GM19397 (cell line): ENCODE results near the gene SIRT2.
A peak's percentile ranks its signal among the peaks of the same experiment; 100 is the strongest.
"Not testable (repeated sequence)": the region's sequence is repeated elsewhere in the genome, so short reads cannot be mapped to it uniquely, and the experiment has no call there.

ENCODE experiments used
- ATAC-seq: cut with Tn5 transposase; IDR thresholded peaks from one replicate; pipeline ENCODE4 v1.9.1; 2021; ENCODE audit warnings: mild to moderate bottlenecking, moderate library complexity; ENCODE audit not compliant: unreplicated experiment

Gene SIRT2

GRCh38 chr19:38898788-38899446 lies 501 bp downstream of the SIRT2 start:
- ATAC-seq: no peak

GRCh38 chr19:38894968-38895367 lies 4.5 kb downstream of the SIRT2 start:
- ATAC-seq: no peak

- ATAC-seq: no peak
Observed at GRCh38 chr19:38893341-38893771, 6.1 kb downstream of the SIRT2 start.

GRCh38 chr19:38892841-38893240 lies 6.6 kb downstream of the SIRT2 start:
- ATAC-seq: no peak

DNA sequence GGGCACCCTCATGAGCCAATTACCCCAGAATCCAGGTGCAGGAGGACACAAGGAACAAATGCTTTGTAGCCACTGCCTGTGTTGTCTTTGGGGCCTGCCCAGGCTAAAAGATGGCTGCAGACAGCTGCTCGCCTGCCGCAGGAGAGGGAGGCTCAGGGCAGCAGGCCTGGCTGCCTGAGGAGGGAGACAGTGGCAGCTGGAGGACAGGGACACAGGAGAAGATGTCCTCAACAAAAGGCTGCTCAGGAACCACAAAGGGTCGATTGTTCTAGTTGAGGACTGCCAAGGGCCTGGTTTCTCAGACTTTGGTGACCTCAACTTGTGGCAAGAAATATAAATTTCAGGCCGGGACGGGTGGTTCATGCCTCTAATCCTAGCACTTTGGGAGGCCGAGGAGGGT lies 7.6 kb downstream of the SIRT2 start:
- ATAC-seq: no peak

GRCh38 chr19:38890686-38891085 lies 8.7 kb downstream of the SIRT2 start:
- ATAC-seq: no peak

DNA sequence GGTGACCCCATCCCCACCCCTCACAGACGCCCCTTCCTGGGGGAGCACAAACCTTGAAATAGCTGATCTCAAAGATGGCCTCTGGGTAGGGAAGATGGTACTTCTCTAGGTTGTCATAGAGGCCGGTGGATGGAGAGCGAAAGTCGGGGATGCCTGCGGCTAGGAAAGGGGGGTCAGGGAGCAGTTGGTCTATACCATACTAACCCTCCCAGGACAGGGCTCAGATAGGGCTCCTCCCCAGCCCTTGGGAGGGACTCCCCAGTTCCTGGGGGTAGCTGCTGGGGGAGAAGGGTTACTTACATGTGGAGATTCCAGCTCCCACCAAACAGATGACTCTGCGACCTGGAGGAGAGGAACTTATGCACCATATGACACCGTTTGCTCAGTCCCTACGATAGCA lies 9.6 kb downstream of the SIRT2 start:
- ATAC-seq: no peak

DNA sequence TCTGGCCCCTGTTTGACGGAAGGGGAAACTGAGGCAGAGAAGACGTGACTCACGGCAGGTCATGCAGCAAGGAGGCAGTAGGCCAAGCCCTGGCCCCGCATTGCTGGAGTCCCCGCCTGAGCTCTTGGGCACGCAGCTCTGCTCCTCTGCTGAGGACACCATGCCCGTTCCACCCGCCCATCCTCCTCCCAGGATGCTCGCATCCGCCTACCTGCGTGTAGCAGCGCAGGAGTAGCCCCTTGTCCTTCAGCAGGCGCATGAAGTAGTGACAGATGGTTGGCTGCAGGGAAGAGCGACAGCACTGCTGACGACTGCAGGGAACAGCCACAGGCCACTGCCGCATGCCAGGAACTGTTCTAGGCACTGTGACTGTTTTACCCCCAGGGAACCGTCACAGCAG lies 10.5 kb downstream of the SIRT2 start:
- no peak for ATAC-seq

DNA sequence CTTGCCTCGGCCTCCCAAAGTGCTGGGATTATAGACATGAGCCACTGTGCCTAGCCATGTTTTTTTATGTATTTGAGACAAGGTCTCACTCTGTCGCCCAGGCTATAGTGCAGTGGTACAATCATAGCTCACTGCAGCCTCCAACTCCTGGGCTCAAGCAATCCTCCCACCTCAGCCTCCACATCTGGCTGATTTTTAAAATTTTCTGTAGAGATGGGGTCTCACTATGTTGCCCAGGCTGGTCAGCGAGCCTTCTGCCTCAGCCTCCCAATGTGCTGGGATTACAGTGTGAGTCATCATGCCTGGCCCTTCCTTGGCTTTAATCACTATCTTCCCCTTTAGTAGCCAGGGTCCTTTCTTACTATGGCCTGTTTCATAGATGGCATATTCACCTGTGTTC lies 14.7 kb downstream of the SIRT2 start:
- ATAC-seq: not testable (repeated sequence)

GRCh38 chr19:38883286-38883685 lies 16.1 kb downstream of the SIRT2 start:
- ATAC-seq: no peak

DNA sequence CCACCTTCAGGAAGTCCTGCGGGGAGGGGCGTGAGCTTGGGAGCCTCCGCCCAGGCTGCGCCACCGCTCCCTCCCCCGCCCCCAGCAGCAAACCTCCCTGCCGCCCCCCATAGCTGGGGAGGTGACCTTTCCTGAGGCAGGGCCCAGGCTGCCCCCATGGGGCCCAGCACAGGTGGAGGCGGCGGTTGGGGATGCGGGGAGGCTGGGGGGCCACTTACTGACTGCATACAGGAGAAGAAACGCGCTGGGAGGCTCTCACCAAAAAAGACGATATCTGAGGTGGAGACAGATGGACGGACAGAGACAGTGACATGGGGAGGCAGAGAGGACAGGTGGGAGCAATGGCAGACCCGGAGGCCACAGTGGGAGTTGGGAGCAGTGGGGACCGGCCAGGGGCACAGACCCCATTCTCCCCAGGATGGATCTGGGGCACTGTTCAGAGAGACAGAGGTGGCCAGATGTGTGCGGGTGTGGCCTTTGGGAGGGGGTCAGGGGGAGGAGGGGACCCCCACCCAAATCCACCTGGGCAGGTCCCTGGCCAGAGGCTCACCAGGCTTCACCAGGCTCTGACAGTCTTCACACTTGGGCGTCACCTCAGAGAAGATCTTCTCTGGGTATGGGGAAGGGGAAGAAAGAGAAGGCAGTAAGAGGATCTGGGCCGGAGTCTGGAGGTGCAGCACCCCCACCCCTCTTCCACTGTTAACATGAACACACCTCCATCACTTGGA lies 18.4 kb downstream of the SIRT2 start:
- ATAC-seq: no peak

DNA sequence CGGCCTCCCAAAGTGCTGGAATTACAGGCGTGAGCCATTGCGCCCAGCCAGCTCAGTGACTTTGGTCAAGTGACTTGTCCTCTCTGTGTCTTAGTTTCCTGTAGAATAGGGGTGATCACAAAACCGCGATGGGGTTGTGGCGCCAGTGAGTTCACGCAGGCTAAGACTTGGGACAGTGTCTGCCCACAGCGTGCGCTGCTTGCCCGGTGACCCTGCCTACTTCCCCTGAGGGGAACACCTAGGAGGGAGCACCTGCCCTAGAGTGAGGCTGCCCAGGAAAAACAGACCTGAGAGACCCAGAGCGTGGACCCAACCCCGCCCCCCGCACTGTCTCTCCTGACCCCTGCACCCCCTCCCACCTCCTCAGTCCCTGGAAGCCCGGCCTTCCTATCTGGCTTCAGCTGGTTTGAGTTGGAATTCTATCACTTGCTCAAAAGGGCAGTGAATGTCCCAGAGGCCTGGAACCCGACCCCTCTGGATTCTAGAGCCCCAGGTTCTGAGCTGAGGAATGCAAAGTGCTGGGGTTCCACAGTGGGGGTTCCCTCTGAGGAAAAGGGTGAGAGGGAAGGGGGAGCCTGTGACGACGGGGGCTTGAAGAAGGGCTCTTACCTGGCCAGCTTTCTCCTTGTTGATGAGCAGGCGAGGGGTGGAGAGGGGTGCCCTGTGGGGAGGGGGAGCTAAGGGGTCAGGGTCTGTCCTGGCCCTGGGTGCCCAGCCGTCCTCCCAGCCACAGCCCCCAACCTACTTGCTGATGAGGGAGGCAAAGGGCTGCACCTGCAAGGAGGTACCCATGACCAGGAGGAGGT lies 19.1 kb downstream of the SIRT2 start:
- ATAC-seq: no peak

GRCh38 chr19:38879400-38879751 lies 20.0 kb downstream of the SIRT2 start:
- ATAC-seq: no peak

DNA sequence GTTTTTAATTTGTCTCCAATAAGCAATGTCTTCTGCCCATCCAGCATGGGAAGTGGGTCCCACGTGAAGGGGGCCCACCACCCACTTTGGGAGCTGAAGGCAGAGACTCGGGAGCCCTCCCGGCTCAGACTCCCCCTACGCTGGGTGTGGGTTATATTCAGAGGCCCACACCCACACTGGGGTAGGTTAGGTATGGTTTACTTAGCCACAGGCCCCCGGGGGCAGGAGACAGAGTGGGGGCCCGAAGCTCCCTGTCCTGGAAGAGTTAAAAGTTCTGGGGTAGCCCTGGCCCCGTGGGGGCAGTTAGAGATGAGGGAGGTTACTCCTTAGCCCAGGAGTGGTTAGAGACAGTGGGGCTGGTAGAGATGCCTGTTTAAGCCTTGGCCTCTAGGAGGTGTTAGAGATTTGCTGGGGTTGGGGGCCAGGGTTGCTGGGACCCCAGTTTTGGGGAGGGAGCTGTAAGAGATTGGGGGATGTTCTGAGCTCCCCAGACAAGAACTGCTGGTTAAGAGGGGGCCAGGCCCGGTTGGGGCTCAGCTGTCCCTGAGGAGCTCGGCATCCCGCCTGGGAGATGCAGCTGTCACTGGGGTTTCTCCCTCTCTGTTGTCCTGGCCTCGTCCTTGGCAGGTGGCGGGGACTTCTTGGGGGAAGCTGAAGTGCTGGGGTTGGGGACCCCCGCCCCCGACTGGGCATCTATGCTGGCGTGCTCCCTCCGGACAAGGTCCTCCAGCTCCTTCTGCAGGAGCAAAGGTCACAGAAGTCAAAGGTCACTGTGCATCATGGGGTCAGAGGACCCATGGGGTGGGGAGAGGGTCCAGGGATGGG lies 20.6 kb downstream of the SIRT2 start:
- no peak for ATAC-seq

- ATAC-seq: no peak
Observed at GRCh38 chr19:38877781-38878574, 21.4 kb downstream of the SIRT2 start, which contains the start of gene RINL. TSS of gene RINL (minus strand) at chr19:38878275. CDS start at chr19:38876742, 1,533 bp downstream.

GRCh38 chr19:38875656-38876395 lies 23.6 kb downstream of the SIRT2 start:
- ATAC-seq: no peak

DNA sequence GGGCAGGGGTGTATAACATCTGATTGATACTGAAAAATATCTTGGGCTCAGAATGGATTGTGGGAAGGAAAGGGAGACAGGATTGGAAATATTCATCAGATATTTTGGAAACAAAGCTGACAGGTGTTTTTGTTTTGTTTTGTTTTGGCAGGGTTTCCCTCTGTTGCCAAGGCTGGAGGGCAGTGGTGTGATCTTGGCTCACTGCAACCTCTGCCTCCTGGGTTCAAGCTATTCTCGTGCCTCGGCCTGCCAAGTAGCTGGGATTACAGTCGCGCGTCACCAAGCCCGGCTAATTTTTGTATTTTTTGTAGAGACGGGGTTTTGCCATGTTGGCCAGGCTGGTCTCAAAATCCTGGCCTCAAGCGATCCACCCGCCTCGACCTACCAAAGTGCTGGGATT lies 26.0 kb downstream of the SIRT2 start:
- not testable (repeated sequence) for ATAC-seq

- no peak for ATAC-seq
Observed at GRCh38 chr19:38870612-38871011, 28.8 kb downstream of the SIRT2 start.

DNA sequence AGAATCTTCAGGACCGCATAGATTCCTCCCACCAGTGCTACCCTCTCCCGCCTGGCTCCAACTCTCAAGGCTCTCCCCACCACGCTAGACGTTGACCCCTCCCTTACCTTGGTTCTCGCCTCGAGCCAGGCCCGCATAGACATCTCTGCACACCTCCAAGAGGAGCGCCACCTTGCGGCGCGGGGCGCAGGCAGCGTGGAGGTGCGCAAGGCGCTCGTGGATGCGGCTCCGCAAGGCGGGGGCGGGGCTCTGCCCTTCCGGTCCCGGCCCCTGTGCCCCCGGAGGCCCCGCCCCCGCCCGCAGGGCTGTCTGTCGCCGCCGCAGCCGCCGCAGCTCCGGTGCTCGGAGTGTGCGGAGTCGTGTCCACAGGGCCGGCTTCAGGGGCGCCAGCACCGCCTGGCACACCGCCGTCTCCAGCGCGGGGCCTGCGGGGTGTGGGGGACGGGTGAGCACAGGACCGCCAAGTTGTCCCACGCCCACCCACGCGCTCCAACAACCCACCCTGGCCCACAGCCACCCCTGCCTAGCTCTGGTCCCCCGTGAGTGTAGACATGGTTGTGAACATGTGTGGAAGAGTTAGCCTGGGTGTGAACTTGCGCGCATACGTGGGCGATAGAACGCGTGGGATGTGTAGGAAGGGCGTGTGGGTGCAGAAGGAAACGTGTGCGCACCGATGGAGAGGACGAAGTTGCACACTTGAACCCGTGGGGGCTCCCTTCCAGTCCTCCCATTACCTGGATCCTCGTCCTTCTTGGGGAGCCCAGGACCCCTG lies 29.4 kb downstream of the SIRT2 start:
- ATAC-seq: peak; percentile 81
